Thymus (tissue), 14 donors: ENCODE results near the gene EAF2. TPM values are rescaled to one million over a fixed set of nuclear protein-coding genes. Genes with fewer than 3 reads are reported as not detected.

ENCODE experiments used
- DNase-seq, 9 donors: peaks; one replicate each; pipeline ENCODE4 v3.0.0-alpha.2; 2013; ENCODE audit warnings: low spot score in 9 of 9, low read depth in 6 of 9, missing footprints in 1 of 9
- H3K27ac ChIP-seq, 2 donors: one replicate each; pipeline ENCODE4 v1.5.1; 2013; ENCODE audit warnings: control low read depth in 1 of 2, low read depth in 1 of 2, low read length in 1 of 2, mild to moderate bottlenecking in 1 of 2, moderate library complexity in 1 of 2
- H3K27me3 ChIP-seq, 2 donors: one replicate each; pipeline ENCODE4 v1.5.1; 2013; ENCODE audit warnings: low read length in 1 of 2; ENCODE audit not compliant: control insufficient read depth in 2 of 2, insufficient read depth in 1 of 2
- H3K36me3 ChIP-seq, 2 donors: one replicate each; pipeline ENCODE4 v1.5.1; 2013; ENCODE audit warnings: low read length in 1 of 2, mild to moderate bottlenecking in 1 of 2, moderate library complexity in 1 of 2; ENCODE audit not compliant: control insufficient read depth in 2 of 2, insufficient read depth in 2 of 2
- H3K4me1 ChIP-seq, 2 donors: one replicate each; pipeline ENCODE4 v1.5.1; 2013; ENCODE audit warnings: low read length in 2 of 2; ENCODE audit not compliant: control insufficient read depth in 2 of 2, insufficient read depth in 2 of 2
- H3K4me3 ChIP-seq, 2 donors: one replicate each; pipeline ENCODE4 v1.5.1; 2013; ENCODE audit warnings: low read length in 2 of 2, control low read depth in 1 of 2, mild to moderate bottlenecking in 1 of 2
- H3K9me3 ChIP-seq, 2 donors: one replicate each; pipeline ENCODE4 v1.5.1; 2013; ENCODE audit warnings: low read length in 1 of 2, mild to moderate bottlenecking in 1 of 2; ENCODE audit not compliant: control insufficient read depth in 2 of 2, insufficient read depth in 1 of 2
- WGBS: extraction: QIAGEN DNeasy Blood & Tissue Kit; methylation state at CpG from one replicate; pipeline ENCODE4 v1.1.7; 2013; 5-methylcytosine and 5-hydroxymethylcytosine counted together
- long read RNA-seq, 10 donors: transcript quantifications; one replicate each; lab custom pipeline, GENCODE V29; 2026
- polyA plus RNA-seq: library from polyadenylated mRNA; stranded (reverse); fragments of 200-250 nt; gene quantifications from one replicate; pipeline ENCODE4 v1.2.3, GENCODE V29; 2013
- total RNA-seq: library from RNA; stranded (reverse); fragments of 120-200 nt; gene quantifications from one replicate; pipeline ENCODE4 v1.2.4, GENCODE V29; 2013
- donor health status: healthy.

The EAF2 gene
- total RNA-seq (13.6 TPM), polyA plus RNA-seq (18.0 TPM)
- long read RNA-seq, donor 1, partial matches to known transcripts: 0 of 1 reads
- long read RNA-seq, donor 1, other reads (novel, unspliced or antisense): 0 of 1 reads
- long read RNA-seq, donor 2, partial matches to known transcripts: 0 of 6 reads
- long read RNA-seq, donor 2, other reads (novel, unspliced or antisense): 0 of 6 reads
- long read RNA-seq, donor 3, transcript EAF2-201 (6 exons, 992 nt): major isoform, 9 of 11 reads
- long read RNA-seq, donor 3, partial matches to known transcripts: 0 of 11 reads
- long read RNA-seq, donor 3, other reads (novel, unspliced or antisense): 0 of 11 reads
- long read RNA-seq, donor 4, partial matches to known transcripts: 0 of 2 reads
- long read RNA-seq, donor 4, other reads (novel, unspliced or antisense): 0 of 2 reads
- long read RNA-seq, donor 5, transcript EAF2-201 (6 exons, 992 nt): major isoform, 9 of 15 reads
- long read RNA-seq, donor 5, partial matches to known transcripts: 5 of 15 reads
- long read RNA-seq, donor 5, other reads (novel, unspliced or antisense): 0 of 15 reads
- long read RNA-seq, donor 6, partial matches to known transcripts: 0 of 3 reads
- long read RNA-seq, donor 6, other reads (novel, unspliced or antisense): 0 of 3 reads
- long read RNA-seq, donor 7, partial matches to known transcripts: 0 of 7 reads
- long read RNA-seq, donor 7, other reads (novel, unspliced or antisense): 0 of 7 reads
- long read RNA-seq, donor 8, partial matches to known transcripts: 0 of 4 reads
- long read RNA-seq, donor 8, other reads (novel, unspliced or antisense): 0 of 4 reads
- long read RNA-seq, donor 9, partial matches to known transcripts: 0 of 4 reads
- long read RNA-seq, donor 9, other reads (novel, unspliced or antisense): 0 of 4 reads
- long read RNA-seq, donor 10, transcript EAF2-201 (6 exons, 992 nt): major isoform, 9 of 11 reads
- long read RNA-seq, donor 10, partial matches to known transcripts: 0 of 11 reads
- long read RNA-seq, donor 10, other reads (novel, unspliced or antisense): 0 of 11 reads

DNA sequence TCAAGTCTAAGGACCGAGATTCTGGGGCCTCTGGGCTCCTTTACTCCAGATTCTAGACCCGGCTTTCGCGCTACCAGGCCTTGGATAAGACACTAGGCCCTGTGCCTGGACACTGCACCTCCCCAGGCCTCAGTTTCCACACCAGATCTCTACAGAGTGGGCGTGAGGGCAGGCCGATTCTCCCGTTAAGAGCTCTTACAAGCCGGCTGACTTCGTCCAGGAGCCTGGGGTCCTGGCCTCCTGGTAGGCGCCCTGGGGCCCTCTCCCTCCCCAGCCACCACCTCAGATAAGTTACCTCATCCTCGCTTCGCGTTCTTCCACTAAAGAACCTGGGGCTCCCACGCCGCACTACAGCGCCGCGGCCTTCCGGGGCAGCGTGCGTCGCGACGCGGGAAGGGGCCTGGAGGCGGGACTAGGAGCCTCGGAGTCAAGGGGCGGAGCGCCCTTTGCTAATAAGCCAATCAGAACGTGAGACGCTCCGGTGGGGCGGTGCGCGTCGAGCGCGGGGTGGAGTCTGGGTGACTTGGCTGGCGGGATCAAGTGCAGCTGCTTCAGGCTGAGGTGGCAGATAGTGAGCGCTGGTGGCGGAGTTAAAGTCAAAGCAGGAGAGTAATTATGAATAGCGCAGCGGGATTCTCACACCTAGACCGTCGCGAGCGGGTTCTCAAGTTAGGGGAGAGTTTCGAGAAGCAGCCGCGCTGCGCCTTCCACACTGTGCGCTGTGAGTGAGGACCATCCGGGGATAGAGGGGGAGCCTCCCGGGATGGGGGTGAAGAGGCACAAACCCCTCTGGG lies at the start of gene EAF2, which contains the start of gene IQCB1:
TSS of gene EAF2 (plus strand) at position 539 of the 794 bp plus-strand sequence. CDS start at position 616, 77 bp downstream.
TSS of gene IQCB1 (minus strand) at position 390 of the 794 bp plus-strand sequence. CDS start 6,100 bp downstream, outside the sequence.
- WGBS: under 1% methylated on average over 54 of the region's 54 CpGs
- Histone ChIP-seq H3K4me3 (peak within 1 kb of the TSS; percentile 59 to 86), H3K9me3 (no peaks in the 10 kb centered on the region), H3K4me1 (peaks cover 4 to 7% of the 10 kb centered on the region in 2 donors), H3K27ac (peak within 1 kb of the TSS; percentile 87 to 93), H3K36me3 (peaks cover 4 to 10% of the 10 kb centered on the region in 2 donors), H3K27me3 (no peaks in the 10 kb centered on the region)
- peak; percentile 93 to 99 (median 95) for DNase-seq

DNA sequence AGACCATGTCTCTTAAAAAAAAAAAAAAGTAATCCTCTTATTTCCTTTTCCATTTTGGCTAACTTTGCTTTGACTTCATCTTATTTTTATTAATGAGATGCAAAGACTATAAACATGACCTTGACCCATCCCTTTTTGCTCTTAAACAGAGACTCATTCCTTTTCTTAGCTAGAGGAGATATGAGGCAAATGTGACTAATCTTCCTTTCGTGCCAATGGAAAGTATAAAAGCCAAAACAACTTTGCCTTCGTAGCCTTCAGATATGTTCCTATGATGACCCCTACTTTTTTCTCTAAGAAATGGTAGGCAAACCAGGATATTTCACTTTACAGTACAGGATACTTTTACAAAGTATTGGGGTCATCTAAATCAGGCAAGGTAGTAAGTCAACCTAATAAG lies 48.5 kb upstream of the EAF2 start:
- DNase-seq: no peak
- no peak overlapping the region for H3K4me3 ChIP-seq
- over 99% methylated on average over 2 of the region's 2 CpGs for WGBS
- H3K4me1 ChIP-seq: no peaks in the 10 kb centered on the region
- peaks cover 15 to 61% of the 10 kb centered on the region in 2 donors for H3K36me3 ChIP-seq
- H3K27ac ChIP-seq: no peak overlapping the region
- no peaks in the 10 kb centered on the region for H3K27me3 ChIP-seq
- H3K9me3 ChIP-seq: no peaks in the 10 kb centered on the region

DNA sequence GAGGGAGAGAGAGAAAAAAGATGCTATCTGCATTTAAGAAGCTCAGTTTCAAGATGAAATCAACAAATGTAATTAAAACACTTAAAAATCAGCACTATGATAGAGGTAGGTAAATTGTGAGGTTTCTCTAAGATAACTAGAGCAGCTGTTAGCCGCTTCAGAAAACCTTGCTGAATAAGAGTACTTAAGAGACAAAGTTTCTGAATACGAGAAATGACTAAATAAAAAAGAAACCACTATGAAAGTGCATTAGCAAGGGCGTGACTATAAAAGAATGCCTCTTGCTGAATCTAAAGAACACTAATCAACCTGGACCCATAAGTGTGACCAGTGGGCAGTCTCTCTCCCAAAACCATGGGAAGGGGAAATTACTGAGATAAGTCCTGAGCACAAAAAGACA lies 41.9 kb upstream of the EAF2 start:
- no peak overlapping the region for H3K27ac ChIP-seq
- H3K4me3 ChIP-seq: no peak overlapping the region
- H3K4me1 ChIP-seq: no peaks in the 10 kb centered on the region
- 98% methylated on average over 3 of the region's 3 CpGs for WGBS
- H3K9me3 ChIP-seq: no peaks in the 10 kb centered on the region
- no peaks in the 10 kb centered on the region for H3K27me3 ChIP-seq
- peaks cover 6 to 42% of the 10 kb centered on the region in 2 donors for H3K36me3 ChIP-seq
- no peak for DNase-seq

DNA sequence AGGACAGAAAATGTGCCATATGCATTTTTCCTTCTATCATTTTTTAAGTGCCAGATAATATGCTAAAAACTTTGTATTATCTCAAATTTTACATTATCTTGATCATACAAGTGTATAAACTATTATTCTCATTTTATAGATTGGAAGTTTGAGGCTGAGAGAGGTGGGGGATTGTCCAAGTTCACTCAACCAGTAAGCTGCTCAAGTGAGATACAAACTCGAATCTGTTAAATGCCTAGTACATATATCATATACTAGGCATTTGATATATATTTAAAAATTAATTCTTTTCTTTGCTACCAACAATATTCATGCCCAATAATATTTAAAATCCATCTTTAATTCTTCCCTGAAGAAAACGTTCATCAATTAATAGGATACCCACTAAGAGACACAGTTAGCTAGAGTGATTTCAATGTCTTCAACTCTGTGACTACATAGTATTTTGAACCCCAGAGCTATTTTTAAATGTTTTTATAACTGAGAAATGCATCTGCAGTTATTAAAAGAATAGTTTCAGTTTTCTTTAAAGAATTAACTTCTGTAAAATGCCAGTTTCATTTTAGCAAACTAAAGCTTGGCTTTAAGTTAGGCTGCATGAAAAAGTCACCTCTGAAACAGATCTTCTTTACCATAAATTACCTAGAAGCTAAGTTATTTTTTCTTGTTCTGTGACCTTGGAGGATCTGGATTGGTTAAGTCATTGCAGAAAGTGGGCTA lies 40.6 kb upstream of the EAF2 start:
- 94% methylated on average over 2 of the region's 2 CpGs for WGBS
- Histone ChIP-seq H3K4me3 (no peak overlapping the region), H3K36me3 (peaks cover 0 to 30% of the 10 kb centered on the region in 2 donors), H3K27ac (no peak overlapping the region), H3K4me1 (no peaks in the 10 kb centered on the region), H3K27me3 (no peaks in the 10 kb centered on the region), H3K9me3 (no peaks in the 10 kb centered on the region)
- no peak for DNase-seq

DNA sequence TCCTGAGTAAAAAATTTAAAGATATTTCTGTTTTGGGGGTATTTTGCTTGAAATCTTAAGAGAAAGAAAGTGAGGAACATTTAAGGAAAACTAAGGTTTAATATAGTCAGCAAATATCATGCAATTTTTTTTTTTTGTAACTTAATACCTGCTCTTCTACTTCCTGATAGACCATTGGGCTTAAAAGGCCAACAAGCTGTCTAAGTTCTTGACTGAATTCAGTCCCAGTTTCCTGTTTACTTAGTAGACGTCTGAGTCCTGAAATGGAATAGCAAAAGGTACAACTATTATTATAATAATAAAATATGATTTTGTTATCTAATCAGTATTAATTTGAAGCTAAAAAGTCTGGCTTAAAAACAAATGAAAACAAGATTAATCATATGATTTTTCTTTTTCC lies 38.0 kb upstream of the EAF2 start:
- H3K27me3 ChIP-seq: no peaks in the 10 kb centered on the region
- no peaks in the 10 kb centered on the region for H3K4me1 ChIP-seq
- 93% methylated on average over 1 of the region's 1 CpG for WGBS
- H3K36me3 ChIP-seq: peaks cover 0 to 18% of the 10 kb centered on the region in 2 donors
- no peak overlapping the region for H3K27ac ChIP-seq
- no peak for DNase-seq
- no peak overlapping the region for H3K4me3 ChIP-seq
- no peaks in the 10 kb centered on the region for H3K9me3 ChIP-seq

DNA sequence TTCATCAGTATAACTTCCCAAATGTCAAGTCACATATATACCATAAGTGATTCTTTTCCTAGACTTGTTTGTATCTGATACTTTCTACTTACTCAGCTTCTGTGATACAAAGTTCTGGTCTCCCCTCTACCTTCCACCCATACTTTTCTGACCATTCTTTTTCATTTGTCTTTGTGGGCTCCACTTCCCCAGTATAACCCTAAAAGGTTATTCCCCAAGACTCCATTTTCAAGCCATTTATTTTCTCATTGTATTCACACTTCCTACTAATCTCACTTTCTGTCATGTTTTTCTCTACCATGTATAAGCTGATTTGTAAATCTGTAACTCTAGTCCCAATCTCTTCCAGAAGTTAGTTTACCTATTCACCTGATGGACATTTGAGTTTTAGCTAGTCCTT lies 34.1 kb upstream of the EAF2 start:
- no peaks in the 10 kb centered on the region for H3K27me3 ChIP-seq
- peaks cover 0 to 17% of the 10 kb centered on the region in 2 donors for H3K36me3 ChIP-seq
- no peak for DNase-seq
- H3K4me1 ChIP-seq: no peaks in the 10 kb centered on the region
- H3K9me3 ChIP-seq: no peaks in the 10 kb centered on the region
- no peak overlapping the region for H3K4me3 ChIP-seq
- H3K27ac ChIP-seq: no peak overlapping the region

DNA sequence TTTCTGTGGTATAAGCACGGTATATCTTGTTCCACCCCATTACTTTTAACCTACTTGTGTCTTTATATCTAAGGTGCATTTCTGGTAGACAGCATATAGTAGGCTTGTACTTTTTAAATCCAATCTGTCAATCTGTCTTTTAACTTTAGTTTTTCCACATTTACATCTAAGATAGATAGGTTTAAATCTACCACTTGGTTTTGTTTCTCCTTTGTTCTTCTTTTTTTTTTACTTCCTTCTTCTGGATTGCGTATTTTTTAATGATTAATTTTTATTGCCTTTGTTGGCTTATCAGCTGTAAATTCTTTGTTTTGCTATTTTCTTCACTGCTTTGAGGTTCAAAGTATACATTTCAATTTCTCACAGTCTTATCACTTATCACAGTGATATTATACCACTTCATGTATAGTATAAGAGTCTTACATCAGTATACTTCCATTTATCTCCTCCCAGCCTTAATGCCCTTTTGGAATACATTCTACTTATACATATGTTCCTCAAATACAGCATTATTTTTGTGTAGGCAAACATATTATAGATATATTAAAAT lies 31.2 kb upstream of the EAF2 start:
- Histone ChIP-seq H3K27ac (no peak overlapping the region), H3K4me1 (no peaks in the 10 kb centered on the region), H3K4me3 (no peak overlapping the region), H3K36me3 (peaks cover 4 to 18% of the 10 kb centered on the region in 2 donors), H3K27me3 (no peaks in the 10 kb centered on the region), H3K9me3 (no peaks in the 10 kb centered on the region)
- no peak for DNase-seq
- 98% methylated on average over 2 of the region's 2 CpGs for WGBS

DNA sequence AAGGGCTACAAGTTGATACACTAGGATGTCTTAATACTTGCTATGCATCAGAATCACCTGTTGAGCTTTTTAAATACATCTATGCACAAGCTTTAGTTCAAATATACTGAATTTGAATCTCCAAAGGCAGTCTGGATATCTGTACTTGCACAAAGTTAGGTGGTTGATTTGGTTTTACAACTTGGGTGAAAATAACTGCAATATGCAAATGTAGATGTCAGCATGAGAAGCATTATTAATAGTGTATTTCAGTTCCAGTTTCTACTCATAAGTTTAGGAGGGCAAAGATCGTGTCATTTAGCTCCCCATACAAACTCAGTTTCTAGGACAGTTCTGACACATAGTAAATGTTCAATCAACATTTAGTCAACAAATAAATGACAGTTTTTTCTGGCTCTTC lies 25.8 kb upstream of the EAF2 start:
- no peak overlapping the region for H3K4me3 ChIP-seq
- H3K4me1 ChIP-seq: no peaks in the 10 kb centered on the region
- DNase-seq: no peak
- peaks cover 17 to 30% of the 10 kb centered on the region in 2 donors for H3K36me3 ChIP-seq
- H3K27me3 ChIP-seq: no peaks in the 10 kb centered on the region
- no peak overlapping the region for H3K27ac ChIP-seq
- no peaks in the 10 kb centered on the region for H3K9me3 ChIP-seq
- 44% methylated on average over 1 of the region's 1 CpG for WGBS
